ENCODE measurements around the gene DUSP22. TPM values are rescaled to one million over a fixed set of nuclear protein-coding genes. Genes with fewer than 3 reads are reported as not detected.

DUSP22 gene
- total RNA-seq, 1 donor from 2014 or later: 48.0 TPM

DNA sequence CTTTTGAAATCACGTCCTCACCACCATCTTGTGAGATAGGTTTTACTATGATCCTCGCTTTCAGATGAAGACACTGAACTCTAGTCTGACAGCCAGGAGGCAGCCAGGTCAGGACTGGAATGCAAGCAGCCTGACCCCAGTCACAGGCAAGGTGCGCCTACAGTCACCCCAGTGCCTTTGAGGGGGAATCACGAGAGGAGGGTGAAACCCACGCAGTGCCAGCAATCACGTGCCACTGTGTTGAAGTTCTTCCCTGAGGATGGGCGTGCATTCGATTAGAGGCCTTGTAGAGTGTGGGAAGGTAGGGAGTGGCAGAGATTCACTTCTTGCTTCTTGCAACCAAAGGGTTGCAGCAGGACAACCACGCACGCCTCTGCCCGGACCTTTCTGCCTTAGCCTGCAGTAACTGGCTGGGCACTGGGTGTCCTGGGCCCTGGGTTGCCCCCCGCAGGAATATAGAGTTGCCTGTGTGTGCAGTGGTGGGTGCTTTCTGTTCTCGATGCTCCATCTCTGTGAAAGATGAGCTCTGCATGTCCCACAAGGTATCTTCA, 65.6 kb downstream of the DUSP22 start:
- Histone ChIP-seq H3K4me1 (peaks cover 9% of the 10 kb centered on the region), H3K27me3 (ENCODE audit: low read depth) (no peaks in the 10 kb centered on the region), H3K4me3 (no peak overlapping the region), H3K9me3 (replicated peaks) (peaks cover 1% of the 10 kb centered on the region), H3K27ac (replicated peaks) (no peak overlapping the region), H3K36me3 (no peaks in the 10 kb centered on the region)
- TF ChIP-seq CTCF (IDR thresholded peaks at IDR 0.05; ENCODE audit: borderline replicate concordance): no peak
- intact Hi-C loops (cut with micrococcal nuclease): no loop called here
- DNase-seq: no peak

GRCh38 chr6:358432-358831, 66.1 kb downstream of the DUSP22 start:
- DNase-seq: no peak
- TF ChIP-seq CTCF (IDR thresholded peaks at IDR 0.05; ENCODE audit: borderline replicate concordance): no peak
- H3K9me3 ChIP-seq (replicated peaks): peaks cover 7% of the 10 kb centered on the region
- no peaks in the 10 kb centered on the region for H3K27me3 ChIP-seq (ENCODE audit: low read depth)
- intact Hi-C loops (cut with micrococcal nuclease): no loop called here
- no peak overlapping the region for H3K4me3 ChIP-seq
- H3K27ac ChIP-seq (replicated peaks): no peak overlapping the region
- H3K4me1 ChIP-seq: peaks cover 9% of the 10 kb centered on the region
- no peaks in the 10 kb centered on the region for H3K36me3 ChIP-seq

- TF ChIP-seq CTCF (IDR thresholded peaks at IDR 0.05; ENCODE audit: borderline replicate concordance): no peak
- no peak for DNase-seq
- no peaks in the 10 kb centered on the region for H3K36me3 ChIP-seq
- no peak overlapping the region for H3K4me3 ChIP-seq
- intact Hi-C loops (cut with micrococcal nuclease): no loop called here
- H3K27ac ChIP-seq (replicated peaks): no peak overlapping the region
- peaks cover 9% of the 10 kb centered on the region for H3K4me1 ChIP-seq
- peaks cover 3% of the 10 kb centered on the region for H3K27me3 ChIP-seq (ENCODE audit: low read depth)
- H3K9me3 ChIP-seq (replicated peaks): peaks cover 11% of the 10 kb centered on the region
Observed at GRCh38 chr6:358847-359246, 66.6 kb downstream of the DUSP22 start.

DNA sequence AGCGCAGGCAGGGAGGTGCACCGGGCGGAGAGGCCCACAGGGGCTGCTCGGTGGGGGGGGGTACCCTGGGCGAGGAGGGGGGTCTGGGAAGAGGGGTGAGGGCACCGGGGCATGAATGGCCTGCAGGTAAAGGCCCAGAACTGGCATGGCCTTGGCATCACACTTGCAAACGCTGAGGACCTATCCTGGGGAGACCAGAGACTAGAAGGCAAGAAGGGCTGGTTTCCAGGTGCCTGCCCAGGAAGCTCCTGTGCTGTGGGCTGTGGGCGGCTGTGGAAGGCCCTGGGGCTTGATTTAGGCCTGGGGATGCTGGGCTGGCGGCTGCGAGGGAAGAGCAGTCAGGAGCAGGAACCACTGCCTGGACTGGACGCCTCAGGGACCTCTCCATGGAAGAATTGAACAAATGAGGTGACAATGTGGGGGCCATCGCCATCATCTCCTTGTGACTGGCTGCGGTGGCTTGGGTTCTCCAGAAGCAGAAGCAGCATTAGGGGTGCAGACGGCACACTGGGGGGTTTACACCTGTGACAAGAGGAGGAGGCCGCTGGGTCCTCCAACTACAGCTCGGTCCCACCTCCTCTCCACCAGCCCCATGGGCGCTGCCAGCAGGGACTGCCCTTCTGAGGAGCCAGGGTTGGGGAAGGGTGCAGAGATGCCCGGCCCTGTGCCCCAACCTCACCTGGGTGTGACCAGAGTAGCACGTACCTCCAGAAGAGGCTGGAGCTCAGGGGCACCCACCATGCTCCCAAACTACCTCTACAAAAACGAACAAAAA, 67.2 kb downstream of the DUSP22 start:
- Histone ChIP-seq H3K27ac (replicated peaks) (no peak overlapping the region), H3K4me3 (no peak overlapping the region), H3K4me1 (peaks cover 9% of the 10 kb centered on the region), H3K9me3 (replicated peaks) (peaks cover 17% of the 10 kb centered on the region), H3K36me3 (no peaks in the 10 kb centered on the region), H3K27me3 (ENCODE audit: low read depth) (peaks cover 9% of the 10 kb centered on the region)
- intact Hi-C loops (cut with micrococcal nuclease): no loop called here
- no peak for TF ChIP-seq CTCF (IDR thresholded peaks at IDR 0.05; ENCODE audit: borderline replicate concordance)
- no peak for DNase-seq

DNA sequence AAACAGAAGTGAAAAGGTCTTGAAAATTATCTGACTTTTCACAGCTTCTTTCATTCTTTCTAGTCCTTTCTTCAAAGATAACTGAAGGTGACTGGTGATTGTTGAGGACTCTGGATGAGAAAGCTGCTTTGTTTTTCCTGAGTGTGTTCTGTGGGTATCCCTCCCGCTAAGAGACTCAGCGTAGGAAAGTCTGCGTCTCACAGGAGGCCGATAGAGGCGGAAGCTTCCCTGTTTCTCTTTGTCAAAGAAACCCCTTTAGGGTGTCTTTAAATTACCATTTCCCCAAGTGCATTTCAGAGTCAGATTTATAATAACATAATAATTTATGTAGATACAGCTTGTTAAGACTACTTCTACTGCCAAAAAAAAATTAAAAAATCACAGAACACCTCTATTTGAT, 68.1 kb downstream of the DUSP22 start:
- Histone ChIP-seq H3K4me1 (peaks cover 9% of the 10 kb centered on the region), H3K27ac (replicated peaks) (no peak overlapping the region), H3K9me3 (replicated peaks) (peaks cover 17% of the 10 kb centered on the region), H3K36me3 (no peaks in the 10 kb centered on the region), H3K27me3 (ENCODE audit: low read depth) (peaks cover 16% of the 10 kb centered on the region), H3K4me3 (no peak overlapping the region)
- no peak for DNase-seq
- no peak for TF ChIP-seq CTCF (IDR thresholded peaks at IDR 0.05; ENCODE audit: borderline replicate concordance)
- intact Hi-C loops (cut with micrococcal nuclease): no loop called here
